ENCODE data around the gene FKRP.
"Not testable (repeated sequence)": the region's sequence is repeated elsewhere in the genome, so short reads cannot be mapped to it uniquely, and the experiment has no call there.

The FKRP gene

GRCh38 chr19:46772170-46773017 is 26.5 kb downstream of the FKRP start:
- Histone ChIP-seq H3K9me3 (ENCODE audit: severe bottlenecking) (no peaks in the 10 kb centered on the region), H3K27me3 (ENCODE audit: insufficient read depth, poor library complexity, severe bottlenecking) (no peaks in the 10 kb centered on the region), H3K4me3 (ENCODE audit: severe bottlenecking) (no peak overlapping the region), H3K36me3 (ENCODE audit: low read depth) (peaks cover 30% of the 10 kb centered on the region), H3K4me1 (ENCODE audit: insufficient read depth, poor library complexity, severe bottlenecking) (peaks cover 8% of the 10 kb centered on the region), H3K27ac (ENCODE audit: poor library complexity, severe bottlenecking) (no peak overlapping the region)
- no peak for ATAC-seq (ENCODE audit: low read depth)
- DNase-seq (ENCODE audit: low spot score): no peak
- TF ChIP-seq CTCF (IDR thresholded peaks at IDR 0.05; ENCODE audit: poor library complexity, severe bottlenecking): no peak

GRCh38 chr19:46773018-46773399 is 27.2 kb downstream of the FKRP start:
- no peak overlapping the region for H3K27ac ChIP-seq (ENCODE audit: poor library complexity, severe bottlenecking)
- no peak overlapping the region for H3K4me3 ChIP-seq (ENCODE audit: severe bottlenecking)
- DNase-seq (ENCODE audit: low spot score) (no peak), ATAC-seq (ENCODE audit: low read depth) (no peak)
- TF ChIP-seq CTCF (IDR thresholded peaks at IDR 0.05; ENCODE audit: poor library complexity, severe bottlenecking): no peak
- no peaks in the 10 kb centered on the region for H3K27me3 ChIP-seq (ENCODE audit: insufficient read depth, poor library complexity, severe bottlenecking)
- peaks cover 35% of the 10 kb centered on the region for H3K36me3 ChIP-seq (ENCODE audit: low read depth)
- no peaks in the 10 kb centered on the region for H3K9me3 ChIP-seq (ENCODE audit: severe bottlenecking)
- peaks cover 8% of the 10 kb centered on the region for H3K4me1 ChIP-seq (ENCODE audit: insufficient read depth, poor library complexity, severe bottlenecking)

- no peaks in the 10 kb centered on the region for H3K9me3 ChIP-seq (ENCODE audit: severe bottlenecking)
- ATAC-seq (ENCODE audit: low read depth): no peak
- no peak for DNase-seq (ENCODE audit: low spot score)
- no peak overlapping the region for H3K4me3 ChIP-seq (ENCODE audit: severe bottlenecking)
- no peaks in the 10 kb centered on the region for H3K27me3 ChIP-seq (ENCODE audit: insufficient read depth, poor library complexity, severe bottlenecking)
- H3K4me1 ChIP-seq (ENCODE audit: insufficient read depth, poor library complexity, severe bottlenecking): peaks cover 9% of the 10 kb centered on the region
- H3K36me3 ChIP-seq (ENCODE audit: low read depth): peaks cover 62% of the 10 kb centered on the region
- no peak overlapping the region for H3K27ac ChIP-seq (ENCODE audit: poor library complexity, severe bottlenecking)
- TF ChIP-seq CTCF (IDR thresholded peaks at IDR 0.05; ENCODE audit: poor library complexity, severe bottlenecking): no peak
Observed at GRCh38 chr19:46775642-46776258, 29.9 kb downstream of the FKRP start.

- no peaks in the 10 kb centered on the region for H3K27me3 ChIP-seq (ENCODE audit: insufficient read depth, poor library complexity, severe bottlenecking)
- DNase-seq (ENCODE audit: low spot score): no peak
- H3K4me1 ChIP-seq (ENCODE audit: insufficient read depth, poor library complexity, severe bottlenecking): peaks cover 15% of the 10 kb centered on the region
- H3K9me3 ChIP-seq (ENCODE audit: severe bottlenecking): no peaks in the 10 kb centered on the region
- ATAC-seq (ENCODE audit: low read depth): peak; percentile 20; the same call in 1 of the 3 replicates
- H3K4me3 ChIP-seq (ENCODE audit: severe bottlenecking): no peak overlapping the region
- H3K27ac ChIP-seq (ENCODE audit: poor library complexity, severe bottlenecking): no peak overlapping the region
- TF ChIP-seq CTCF (IDR thresholded peaks at IDR 0.05; ENCODE audit: poor library complexity, severe bottlenecking): no peak
- peaks cover 76% of the 10 kb centered on the region for H3K36me3 ChIP-seq (ENCODE audit: low read depth)
Observed at GRCh38 chr19:46776927-46777911, 31.4 kb downstream of the FKRP start.

GRCh38 chr19:46777956-46778645 is 32.2 kb downstream of the FKRP start:
- H3K27me3 ChIP-seq (ENCODE audit: insufficient read depth, poor library complexity, severe bottlenecking); DNase-seq (ENCODE audit: low spot score); H3K4me3 ChIP-seq (ENCODE audit: severe bottlenecking); H3K9me3 ChIP-seq (ENCODE audit: severe bottlenecking); ATAC-seq (ENCODE audit: low read depth); H3K27ac ChIP-seq (ENCODE audit: poor library complexity, severe bottlenecking): not testable (repeated sequence)
- Histone ChIP-seq H3K4me1 (ENCODE audit: insufficient read depth, poor library complexity, severe bottlenecking) (peaks cover 19% of the 10 kb centered on the region), H3K36me3 (ENCODE audit: low read depth) (peaks cover 85% of the 10 kb centered on the region)
